SK-N-SH (cell line): ENCODE measurements around the gene KIF9. TPM values are rescaled to one million over a fixed set of nuclear protein-coding genes. Genes with fewer than 3 reads are reported as not detected.

Source experiments
- CTCF ChIA-PET: fragments of 300-600, 350-600 bp; formaldehyde crosslinking; extraction: SDS; loops from one replicate; lab custom pipeline; 2021; lab: Yijun Ruan, JAX
- POLR2A ChIA-PET: fragments of 350-600 bp; sonication (Branson Sonifier 250); formaldehyde crosslinking; extraction: SDS; loops from one replicate; lab custom pipeline; 2020; ENCODE audit warnings: antibody characterized with exemption, inconsistent platforms; lab: Yijun Ruan, JAX
- DNase-seq: peaks from one replicate; pipeline ENCODE4 v3.0.0; 2012
- H2AFZ ChIP-seq: fragments of 200-600 bp; sonication (generic); 2 replicates; pipeline ENCODE4 v1.8.1; 2016; ENCODE audit warnings: antibody characterized with exemption, mild to moderate bottlenecking, low read depth
- H3F3A ChIP-seq: fragments of 200-600 bp; sonication (generic); replicated peaks from 2 replicates; pipeline ENCODE3; 2016; ENCODE audit warnings: antibody characterized with exemption, mild to moderate bottlenecking; ENCODE audit not compliant: insufficient read depth
- H3K27ac ChIP-seq, 2 experiments: fragments of 200-500 bp in 1 of 2; fragments of 200-600 bp in 1 of 2; sonication (Bioruptor generic) in 1 of 2; sonication (generic), shearing (Covaris generic) in 1 of 2; 2 replicates each; pipeline versions ENCODE4 v1.5.1 to v1.6.1; 2014 to 2016; ENCODE audit warnings: low read depth in 2 of 2, inconsistent platforms in 1 of 2, low read length in 1 of 2, mild to moderate bottlenecking in 1 of 2, mixed read lengths in 1 of 2
- H3K27me3 ChIP-seq: fragments of 200-600 bp; sonication (generic), shearing (Covaris generic); 2 replicates; pipeline ENCODE4 v1.6.1; 2016; ENCODE audit warnings: mixed run types; ENCODE audit not compliant: insufficient read depth
- H3K36me3 ChIP-seq, 2 experiments: fragments of 200-500 bp in 1 of 2; fragments of 200-600 bp in 1 of 2; sonication (Bioruptor generic) in 1 of 2; sonication (generic) in 1 of 2; replicated peaks in 1 of 2; 2 replicates each; pipeline versions ENCODE3 to v1.5.1; 2014 to 2016; ENCODE audit warnings: low read length in 1 of 2, mild to moderate bottlenecking in 1 of 2; ENCODE audit not compliant: insufficient read depth in 2 of 2, control insufficient read depth in 1 of 2
- H3K4me1 ChIP-seq, 2 experiments: fragments of 200-500 bp in 1 of 2; fragments of 200-600 bp in 1 of 2; sonication (Bioruptor generic) in 1 of 2; sonication (generic), shearing (Covaris generic) in 1 of 2; 2 replicates each; pipeline versions ENCODE4 v1.5.1 to v1.6.1; 2014 to 2016; ENCODE audit warnings: low read depth in 1 of 2, low read length in 1 of 2, mixed run types in 1 of 2; ENCODE audit not compliant: insufficient read depth in 2 of 2, control insufficient read depth in 1 of 2
- H3K4me2 ChIP-seq: fragments of 200-600 bp; sonication (generic), shearing (Covaris generic); 2 replicates; pipeline ENCODE4 v1.6.1; 2017; ENCODE audit warnings: mixed run types
- H3K4me3 ChIP-seq, 2 experiments: fragments of 200-500 bp in 1 of 2; fragments of 200-600 bp in 1 of 2; sonication (Bioruptor generic) in 1 of 2; sonication (generic), shearing (Covaris generic) in 1 of 2; 2 replicates each; pipeline versions ENCODE4 v1.5.1 to v1.8.1; 2014 to 2016; ENCODE audit warnings: low read depth in 2 of 2, inconsistent platforms in 1 of 2, low read length in 1 of 2, mild to moderate bottlenecking in 1 of 2, mixed read lengths in 1 of 2, moderate library complexity in 1 of 2
- H3K79me2 ChIP-seq: fragments of 200-600 bp; sonication (generic); 2 replicates; pipeline ENCODE4 v1.8.1; 2017; ENCODE audit warnings: mild to moderate bottlenecking; ENCODE audit not compliant: insufficient read depth
- H3K9ac ChIP-seq: fragments of 200-600 bp; sonication (generic); 2 replicates; pipeline ENCODE4 v1.6.1; 2017; ENCODE audit warnings: mixed run types
- H3K9me2 ChIP-seq: fragments of 200-600 bp; sonication (generic); 2 replicates; pipeline ENCODE4 v1.6.1; 2017; ENCODE audit warnings: mixed run types
- H3K9me3 ChIP-seq: fragments of 200-600 bp; sonication (generic); 2 replicates; pipeline ENCODE4 v1.6.1; 2017; ENCODE audit warnings: mixed run types, mild to moderate bottlenecking, moderate library complexity
- H4K20me1 ChIP-seq: fragments of 200-600 bp; sonication (generic); 2 replicates; pipeline ENCODE4 v1.6.1; 2017; ENCODE audit warnings: mild to moderate bottlenecking, mixed run types; ENCODE audit not compliant: insufficient read depth
- EZH2phosphoT487 ChIP-seq: fragments of 200-600 bp; sonication (generic); IDR thresholded peaks from 2 replicates; pipeline ENCODE4 v1.6.1; 2017; ENCODE audit warnings: low read depth, mixed run types, mild to moderate bottlenecking, antibody characterized with exemption, moderate library complexity, borderline replicate concordance
- FOSL2 ChIP-seq: IDR thresholded peaks from 2 replicates; pipeline ENCODE4 v1.4.0; 2012; ENCODE audit warnings: low read depth, mild to moderate bottlenecking, moderate library complexity, borderline replicate concordance
- FOXJ3 ChIP-seq: sonication (generic); formaldehyde crosslinking; IDR thresholded peaks from 2 replicates; pipeline ENCODE4 v1.5.1; 2020; ENCODE audit warnings: mild to moderate bottlenecking, missing genetic modification reagents
- GABPA ChIP-seq: IDR thresholded peaks from 2 replicates; pipeline ENCODE4 v1.4.0; 2012; ENCODE audit warnings: low read depth, mild to moderate bottlenecking
- JUND ChIP-seq: IDR thresholded peaks from 2 replicates; pipeline ENCODE4 v1.4.0; 2012
- MEF2A ChIP-seq: IDR thresholded peaks from 2 replicates; pipeline ENCODE4 v1.4.0; 2012; ENCODE audit warnings: low read depth, borderline replicate concordance
- MXI1 ChIP-seq: IDR thresholded peaks from 2 replicates; pipeline ENCODE4 v1.6.1; 2012; ENCODE audit warnings: mild to moderate bottlenecking, low read depth, low read length, improper control_type of control experiment
- NFIC ChIP-seq: IDR thresholded peaks from 2 replicates; pipeline ENCODE4 v1.4.0; 2012; ENCODE audit warnings: borderline replicate concordance
- NRF1 ChIP-seq: IDR thresholded peaks from 2 replicates; pipeline ENCODE4 v1.6.1; 2012; ENCODE audit warnings: low read depth, mild to moderate bottlenecking, low read length
- SIN3A ChIP-seq: IDR thresholded peaks from 2 replicates; pipeline ENCODE4 v1.6.1; 2012; ENCODE audit warnings: low read depth, mild to moderate bottlenecking, low read length, moderate library complexity, borderline replicate concordance
- WGBS: methylation state at CpG from one replicate; pipeline ENCODE4 v1.1.6; 2017; ENCODE audit warnings: low lambda C conversion rate; 5-methylcytosine and 5-hydroxymethylcytosine counted together
- polyA plus RNA-seq, 3 experiments: library from polyadenylated mRNA; depleted of rRNA; stranded (reverse); fragments of >200 nt; gene quantifications; 2 replicates each; pipeline ENCODE4 v1.2.3, GENCODE V29; 2012
- TF ChIP-seq, protein P1 (sequence below): fragments of 200-600 bp; sonication (generic); IDR thresholded peaks from 2 replicates; pipeline ENCODE4 v1.6.1; 2017; ENCODE audit warnings: antibody characterized with exemption, mild to moderate bottlenecking, moderate library complexity
- TF ChIP-seq, protein P2 (sequence below): IDR thresholded peaks from 2 replicates; pipeline ENCODE4 v1.4.0; 2012; ENCODE audit warnings: low read depth, borderline replicate concordance
- TF ChIP-seq, protein P3 (sequence below): fragments of 150-350 bp; IDR thresholded peaks from 2 replicates; pipeline ENCODE4 v1.6.1; 2017; ENCODE audit warnings: antibody characterized with exemption, low read length, low read depth, borderline replicate concordance

The KIF9 gene
- polyA plus RNA-seq, 1 of the 3 experiments (the other 2 are of a cell fraction): 31.8 TPM

DNA sequence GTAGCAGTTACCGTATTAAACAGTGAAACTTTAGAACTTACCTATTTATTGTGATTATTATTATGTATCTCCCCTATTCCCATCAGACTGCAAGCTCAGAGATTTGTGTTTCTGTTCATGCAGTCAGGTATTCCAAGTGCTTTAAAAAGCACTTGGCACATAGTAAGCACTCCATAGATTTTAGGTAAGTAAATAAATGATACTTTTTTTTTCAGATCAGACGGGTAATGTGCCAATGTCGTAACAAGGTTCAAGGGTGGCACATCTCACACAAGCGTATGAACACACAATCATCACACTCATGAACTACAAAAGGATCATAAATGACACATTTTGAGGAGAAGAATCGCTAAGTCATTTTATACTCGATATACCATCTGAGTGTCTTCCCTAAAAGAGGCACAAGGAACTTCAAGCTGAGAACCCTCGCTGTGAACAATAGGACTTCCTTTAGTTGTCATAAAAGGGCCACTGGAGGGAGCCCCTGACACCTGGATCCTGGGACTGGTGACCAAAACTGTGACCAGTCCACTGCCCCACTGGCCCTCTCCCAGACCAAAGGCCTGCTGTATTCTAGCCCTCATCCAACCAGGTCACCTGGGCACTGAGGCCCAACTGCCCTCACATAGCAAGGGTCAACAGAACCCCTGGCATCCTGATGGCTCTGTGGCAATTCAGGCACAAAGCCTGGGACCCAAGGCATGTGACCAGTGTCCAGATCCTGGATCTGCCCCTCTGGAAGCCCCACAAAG lies 32.1 kb downstream of the KIF9 start (continued):
- TF ChIP-seq, protein P1, sequence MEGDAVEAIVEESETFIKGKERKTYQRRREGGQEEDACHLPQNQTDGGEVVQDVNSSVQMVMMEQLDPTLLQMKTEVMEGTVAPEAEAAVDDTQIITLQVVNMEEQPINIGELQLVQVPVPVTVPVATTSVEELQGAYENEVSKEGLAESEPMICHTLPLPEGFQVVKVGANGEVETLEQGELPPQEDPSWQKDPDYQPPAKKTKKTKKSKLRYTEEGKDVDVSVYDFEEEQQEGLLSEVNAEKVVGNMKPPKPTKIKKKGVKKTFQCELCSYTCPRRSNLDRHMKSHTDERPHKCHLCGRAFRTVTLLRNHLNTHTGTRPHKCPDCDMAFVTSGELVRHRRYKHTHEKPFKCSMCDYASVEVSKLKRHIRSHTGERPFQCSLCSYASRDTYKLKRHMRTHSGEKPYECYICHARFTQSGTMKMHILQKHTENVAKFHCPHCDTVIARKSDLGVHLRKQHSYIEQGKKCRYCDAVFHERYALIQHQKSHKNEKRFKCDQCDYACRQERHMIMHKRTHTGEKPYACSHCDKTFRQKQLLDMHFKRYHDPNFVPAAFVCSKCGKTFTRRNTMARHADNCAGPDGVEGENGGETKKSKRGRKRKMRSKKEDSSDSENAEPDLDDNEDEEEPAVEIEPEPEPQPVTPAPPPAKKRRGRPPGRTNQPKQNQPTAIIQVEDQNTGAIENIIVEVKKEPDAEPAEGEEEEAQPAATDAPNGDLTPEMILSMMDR: peak; percentile 44

DNA sequence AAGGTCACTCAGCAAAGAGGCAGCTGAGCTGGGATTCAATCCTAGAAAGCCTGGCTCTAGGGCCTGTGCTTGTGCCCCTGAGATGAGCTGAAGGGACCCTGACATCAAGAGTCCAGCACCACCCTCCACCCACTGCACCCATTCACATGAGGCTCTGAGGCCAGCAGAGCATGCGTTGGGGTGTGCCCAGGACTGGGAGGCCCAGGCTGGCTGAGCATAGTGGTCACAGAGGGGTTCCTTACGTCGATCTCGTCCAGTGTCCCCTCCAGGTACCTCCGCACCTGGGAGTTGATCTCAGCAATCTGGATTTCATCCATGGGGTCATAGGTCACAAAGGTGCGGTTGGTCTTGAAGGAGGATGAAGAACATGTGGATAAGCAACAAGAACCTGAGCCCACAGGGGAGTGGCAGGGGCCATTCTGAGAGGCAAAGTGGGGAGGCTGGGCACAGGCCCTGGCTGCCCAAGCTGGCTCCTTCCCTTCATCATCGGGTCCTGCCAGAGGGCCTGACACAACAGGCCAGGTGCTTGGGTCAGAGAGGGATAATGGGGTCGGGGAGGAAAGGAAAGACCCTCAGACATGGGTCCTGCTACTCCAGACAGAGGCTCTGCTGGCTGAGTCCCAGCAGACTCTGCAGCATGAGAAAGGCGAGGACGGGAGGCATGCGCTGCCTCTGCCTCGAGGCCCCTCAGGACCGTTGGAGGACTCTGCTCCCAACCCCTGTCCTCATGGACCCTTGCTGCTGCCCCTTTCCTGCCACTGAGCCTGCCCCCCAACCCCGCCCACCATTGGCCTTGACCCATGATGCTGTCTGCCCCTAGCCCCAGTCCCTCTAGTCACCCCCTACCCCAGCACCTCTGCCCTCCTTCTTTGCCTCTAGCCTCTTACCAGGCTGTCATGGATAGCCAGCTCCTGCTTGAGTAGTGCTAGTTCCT lies 35.2 kb downstream of the KIF9 start:
- no peaks in the 10 kb centered on the region for H3K27me3 ChIP-seq
- H3K9me3 ChIP-seq: no peaks in the 10 kb centered on the region
- no peaks in the 10 kb centered on the region; a peak in 1 of 4 replicates for H3K4me1 ChIP-seq
- no peaks in the 10 kb centered on the region for H3K9me2 ChIP-seq
- ChIA-PET CTCF (no interaction called here), POLR2A (no interaction called here)
- no peak overlapping the region for H2AFZ ChIP-seq
- WGBS: 90% methylated on average over 9 of the region's 14 CpGs
- no peak overlapping the region for H3K4me2 ChIP-seq
- no peak for TF ChIP-seq NRF1
- no peak for TF ChIP-seq MEF2A
- TF ChIP-seq, protein P2, sequence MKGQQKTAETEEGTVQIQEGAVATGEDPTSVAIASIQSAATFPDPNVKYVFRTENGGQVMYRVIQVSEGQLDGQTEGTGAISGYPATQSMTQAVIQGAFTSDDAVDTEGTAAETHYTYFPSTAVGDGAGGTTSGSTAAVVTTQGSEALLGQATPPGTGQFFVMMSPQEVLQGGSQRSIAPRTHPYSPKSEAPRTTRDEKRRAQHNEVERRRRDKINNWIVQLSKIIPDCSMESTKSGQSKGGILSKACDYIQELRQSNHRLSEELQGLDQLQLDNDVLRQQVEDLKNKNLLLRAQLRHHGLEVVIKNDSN: no peak
- TF ChIP-seq FOXJ3 (CRISPR knock-in tag): no peak
- no peak for TF ChIP-seq MXI1
- TF ChIP-seq NFIC: no peak
- no peak for TF ChIP-seq GABPA
- no peak for TF ChIP-seq FOSL2
- no peak for TF ChIP-seq SIN3A
- TF ChIP-seq, protein P3, sequence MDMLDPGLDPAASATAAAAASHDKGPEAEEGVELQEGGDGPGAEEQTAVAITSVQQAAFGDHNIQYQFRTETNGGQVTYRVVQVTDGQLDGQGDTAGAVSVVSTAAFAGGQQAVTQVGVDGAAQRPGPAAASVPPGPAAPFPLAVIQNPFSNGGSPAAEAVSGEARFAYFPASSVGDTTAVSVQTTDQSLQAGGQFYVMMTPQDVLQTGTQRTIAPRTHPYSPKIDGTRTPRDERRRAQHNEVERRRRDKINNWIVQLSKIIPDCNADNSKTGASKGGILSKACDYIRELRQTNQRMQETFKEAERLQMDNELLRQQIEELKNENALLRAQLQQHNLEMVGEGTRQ: no peak
- no peak for TF ChIP-seq EZH2phosphoT487
- TF ChIP-seq JUND: no peak
- H3K4me3 ChIP-seq: no peak overlapping the region
- no peaks in the 10 kb centered on the region for H4K20me1 ChIP-seq
- H3K79me2 ChIP-seq: no peaks in the 10 kb centered on the region
- no peaks in the 10 kb centered on the region for H3F3A ChIP-seq
- no peaks in the 10 kb centered on the region for H3K36me3 ChIP-seq
- H3K9ac ChIP-seq: no peak overlapping the region
- DNase-seq: no peak
- H3K27ac ChIP-seq: no peak overlapping the region
